GM18519 (cell line): ENCODE results near the gene CPNE2.

Source experiments
- ATAC-seq: cut with Tn5 transposase; IDR thresholded peaks from one replicate; pipeline ENCODE4 v1.9.1; 2021; ENCODE audit warnings: mild to moderate bottlenecking, moderate library complexity; ENCODE audit not compliant: unreplicated experiment, low FRiP score

CPNE2 gene

DNA sequence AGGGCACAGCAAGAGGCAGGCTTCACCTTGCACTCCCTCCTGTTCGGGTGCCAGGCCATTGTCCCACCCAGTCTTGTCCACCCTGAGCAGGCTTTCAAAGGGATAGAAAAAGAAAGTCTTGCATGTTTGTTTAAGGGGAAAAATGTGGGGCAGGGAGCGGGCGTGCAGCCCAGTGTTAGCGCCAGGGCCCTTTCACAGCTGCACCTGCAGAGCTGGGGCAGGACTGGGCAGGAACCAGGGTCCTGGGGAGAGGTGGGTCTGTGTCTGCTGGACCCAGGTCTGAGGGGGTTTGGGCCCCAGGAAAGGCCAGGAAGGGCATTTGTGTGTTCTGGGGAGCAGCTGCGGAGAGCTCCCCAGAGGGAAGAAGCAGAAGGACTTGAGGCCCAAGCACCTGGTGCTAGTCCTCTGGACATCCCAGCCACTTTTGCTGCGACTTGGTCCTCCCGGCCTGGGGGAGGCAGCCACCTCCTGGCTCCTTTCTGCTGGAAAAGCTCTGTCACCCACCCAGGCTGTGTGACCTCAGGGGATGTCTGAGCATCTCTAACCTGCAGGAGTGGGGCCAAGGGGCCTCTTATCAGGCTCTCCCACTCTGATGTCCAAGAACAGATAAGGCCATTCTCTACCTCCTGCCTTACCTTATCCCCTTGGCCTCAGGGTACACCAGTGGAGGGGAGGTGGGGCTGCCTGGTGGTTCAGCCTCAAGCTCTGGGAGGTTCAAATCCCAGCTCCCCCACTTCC is 48.7 kb downstream of the CPNE2 start:
- ATAC-seq: no peak

DNA sequence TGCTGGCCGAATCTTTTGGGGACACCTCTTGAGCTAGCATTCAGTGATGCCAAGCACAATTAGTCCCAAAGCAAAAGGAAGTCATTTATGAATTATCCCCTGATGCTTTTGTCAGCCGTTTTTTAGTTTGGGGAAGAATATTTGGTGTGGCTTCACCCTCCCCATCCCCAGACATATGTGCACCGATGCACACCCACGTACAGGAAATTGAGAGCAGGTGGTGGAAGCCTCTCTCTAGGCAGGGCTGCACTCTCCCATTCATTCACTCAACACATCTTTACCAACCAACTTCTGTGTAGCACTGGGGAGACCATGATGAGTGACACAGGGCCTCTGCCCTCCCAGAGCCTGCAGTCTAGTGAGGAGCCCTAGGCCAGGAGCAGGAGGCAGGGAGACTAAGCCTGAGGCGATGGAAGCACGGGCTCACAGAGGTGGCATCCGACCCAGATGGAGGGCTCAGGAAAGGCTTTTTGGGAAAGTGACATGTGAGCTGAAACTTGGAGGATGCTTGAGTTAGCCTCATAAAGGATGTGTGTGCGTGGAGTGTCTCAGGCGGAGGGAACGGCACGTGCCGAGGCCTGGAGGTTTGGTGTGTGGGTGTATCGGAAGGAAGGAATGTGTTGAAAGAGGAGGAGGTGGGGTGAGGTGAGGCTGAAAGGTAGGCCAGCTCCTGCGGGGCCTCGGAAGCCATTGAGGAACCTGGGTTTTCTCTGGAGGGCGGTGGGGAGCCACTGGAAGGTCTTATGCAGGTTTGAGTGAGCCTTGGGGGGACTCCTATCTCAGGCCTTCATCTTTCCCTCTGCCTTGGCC is 49.6 kb downstream of the CPNE2 start:
- ATAC-seq: no peak

DNA sequence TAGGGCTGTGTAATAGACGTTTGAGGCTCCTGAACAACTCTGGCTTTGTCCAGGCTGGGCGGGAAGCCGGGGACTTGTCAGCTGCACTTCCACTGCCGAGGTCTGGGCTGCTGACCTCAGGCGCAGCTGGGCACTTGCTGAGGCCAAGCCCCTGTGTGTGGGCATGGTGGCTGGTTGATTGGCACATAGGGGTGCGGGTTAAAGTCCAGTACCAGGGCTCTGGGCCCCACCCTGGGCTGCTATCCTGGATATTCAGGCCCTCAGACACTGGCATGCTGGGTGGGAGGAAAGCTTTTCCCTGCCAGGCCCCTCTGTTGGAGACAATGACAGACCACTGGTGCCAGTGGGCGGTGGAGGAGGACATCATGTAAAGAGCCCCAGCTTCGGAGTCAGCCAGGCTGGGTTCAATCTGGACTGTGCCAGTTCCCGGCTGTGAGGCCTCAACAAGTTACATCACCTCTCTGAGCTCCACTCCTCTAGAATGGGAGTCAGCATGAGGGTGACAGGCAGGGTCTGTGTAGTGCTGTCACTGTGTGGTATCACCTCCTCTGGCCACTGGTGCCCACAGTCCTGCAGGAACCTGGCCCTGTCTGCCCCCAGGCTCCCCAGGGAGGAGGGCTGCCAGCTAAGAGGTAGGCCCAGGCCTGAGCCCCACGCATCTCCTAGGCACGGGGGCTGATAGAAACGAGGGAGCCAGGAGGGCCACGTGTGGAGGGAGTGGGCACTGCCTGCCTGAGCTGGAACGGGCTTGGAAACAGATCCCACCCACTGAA is 51.0 kb downstream of the CPNE2 start:
- no peak for ATAC-seq

DNA sequence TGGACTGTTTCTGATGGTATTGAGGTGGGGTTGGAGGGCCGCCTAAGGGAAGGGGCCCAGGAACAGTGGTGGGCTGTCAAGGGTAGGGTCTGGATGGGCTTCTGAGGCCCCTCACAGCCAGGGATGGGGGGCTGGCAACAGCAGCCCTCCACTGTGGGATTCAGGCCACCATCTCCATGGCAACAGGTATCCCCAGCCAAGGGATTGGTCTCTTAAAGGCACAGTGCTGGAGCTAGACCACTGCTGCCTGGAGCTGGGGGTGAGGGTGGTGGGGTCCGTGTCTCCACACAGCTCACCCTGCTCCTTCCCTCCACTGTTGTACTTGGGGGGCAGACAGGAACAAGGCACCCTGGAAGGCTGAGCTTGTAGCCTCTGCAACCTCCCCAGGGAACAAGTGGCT is 51.6 kb downstream of the CPNE2 start:
- no peak for ATAC-seq

DNA sequence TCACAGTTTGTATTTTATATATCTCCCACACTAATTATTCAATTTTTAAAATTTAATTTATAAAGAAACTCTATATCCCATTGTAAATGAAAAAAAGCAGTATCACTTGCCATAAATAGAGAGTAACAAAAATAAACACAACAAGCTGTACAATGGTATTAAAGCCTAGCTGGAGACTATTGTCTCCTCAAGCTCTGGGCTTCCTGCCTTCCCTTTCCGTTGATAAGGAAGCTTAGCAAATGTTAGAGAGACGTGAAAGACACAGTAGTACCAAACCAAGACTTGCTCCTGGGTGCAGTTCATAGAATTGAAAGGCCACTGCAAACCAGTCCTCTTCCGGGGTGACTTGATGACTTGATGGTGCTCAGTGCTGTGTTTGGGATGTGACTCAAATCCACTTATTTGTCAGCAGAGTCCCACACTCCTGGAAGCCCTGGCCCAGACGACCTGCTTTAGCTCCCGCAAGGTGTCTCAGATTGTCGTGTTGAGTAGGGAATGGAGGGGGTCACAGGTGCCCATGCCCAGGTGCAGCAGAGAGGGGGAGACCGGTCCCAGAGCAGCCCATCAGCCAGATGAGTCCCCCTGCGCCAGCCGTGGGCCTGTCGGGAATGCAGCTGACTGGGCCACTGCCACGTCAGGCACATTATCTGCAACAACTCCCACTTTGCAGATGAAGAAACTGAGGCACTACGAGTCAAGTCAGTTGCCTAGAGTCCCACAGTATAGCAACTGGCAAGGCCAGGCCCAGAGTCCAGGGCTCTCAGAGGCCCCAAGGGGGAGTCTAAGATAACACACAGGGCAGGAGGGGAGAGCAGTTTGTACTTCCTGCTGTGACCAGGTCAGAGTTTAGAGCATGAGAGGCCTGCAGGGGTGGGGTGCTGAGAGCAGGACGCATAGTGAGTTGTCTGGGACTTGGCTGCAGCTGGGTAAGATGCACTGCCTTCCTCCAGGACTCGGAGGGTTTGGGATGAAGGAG is 53.0 kb downstream of the CPNE2 start:
- ATAC-seq: no peak

DNA sequence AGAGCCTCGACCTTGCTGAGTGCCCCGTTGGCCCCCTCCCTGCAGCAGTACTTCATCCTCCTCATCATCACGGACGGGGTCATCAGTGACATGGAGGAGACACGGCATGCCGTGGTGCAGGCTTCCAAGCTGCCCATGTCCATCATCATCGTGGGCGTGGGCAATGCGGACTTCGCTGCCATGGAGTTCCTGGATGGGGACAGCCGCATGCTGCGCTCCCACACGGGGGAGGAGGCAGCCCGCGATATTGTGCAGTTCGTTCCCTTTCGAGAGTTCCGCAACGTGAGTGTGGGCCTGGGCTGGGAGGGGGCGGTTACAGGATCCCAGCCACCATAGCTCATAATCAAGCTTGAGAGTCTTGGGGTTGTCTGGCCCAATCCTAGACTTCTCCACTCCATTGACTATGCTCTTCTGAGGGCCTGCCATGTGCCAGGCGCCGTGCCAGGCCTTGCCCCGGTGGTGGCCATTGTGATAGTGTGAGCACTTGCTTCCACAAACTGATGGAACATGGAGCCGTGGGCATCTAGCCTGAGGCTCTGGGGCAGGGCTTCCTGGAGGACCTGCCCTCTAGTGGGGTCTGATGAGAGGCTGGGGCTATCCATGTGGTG is 53.8 kb downstream of the CPNE2 start:
- ATAC-seq: no peak

DNA sequence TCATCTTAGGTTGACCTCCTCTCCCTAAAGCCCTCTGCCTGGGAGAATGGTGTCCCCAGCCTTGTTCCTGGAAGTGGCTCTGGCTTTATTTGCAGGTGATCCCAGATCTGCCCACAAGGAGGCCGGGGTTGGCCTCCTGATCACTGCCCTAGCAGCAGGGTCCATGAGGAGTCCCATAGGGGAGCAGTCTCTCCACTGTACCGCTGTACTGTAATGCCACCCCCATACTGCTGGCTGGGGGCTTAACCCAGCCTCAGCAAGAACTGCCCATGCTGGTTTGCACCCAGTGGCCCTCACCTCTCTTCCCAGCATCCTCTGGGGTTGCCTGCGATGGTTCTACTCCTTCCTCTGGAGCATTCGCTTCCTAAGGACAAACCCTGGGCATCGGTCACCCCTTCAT is 54.4 kb downstream of the CPNE2 start:
- ATAC-seq: no peak

DNA sequence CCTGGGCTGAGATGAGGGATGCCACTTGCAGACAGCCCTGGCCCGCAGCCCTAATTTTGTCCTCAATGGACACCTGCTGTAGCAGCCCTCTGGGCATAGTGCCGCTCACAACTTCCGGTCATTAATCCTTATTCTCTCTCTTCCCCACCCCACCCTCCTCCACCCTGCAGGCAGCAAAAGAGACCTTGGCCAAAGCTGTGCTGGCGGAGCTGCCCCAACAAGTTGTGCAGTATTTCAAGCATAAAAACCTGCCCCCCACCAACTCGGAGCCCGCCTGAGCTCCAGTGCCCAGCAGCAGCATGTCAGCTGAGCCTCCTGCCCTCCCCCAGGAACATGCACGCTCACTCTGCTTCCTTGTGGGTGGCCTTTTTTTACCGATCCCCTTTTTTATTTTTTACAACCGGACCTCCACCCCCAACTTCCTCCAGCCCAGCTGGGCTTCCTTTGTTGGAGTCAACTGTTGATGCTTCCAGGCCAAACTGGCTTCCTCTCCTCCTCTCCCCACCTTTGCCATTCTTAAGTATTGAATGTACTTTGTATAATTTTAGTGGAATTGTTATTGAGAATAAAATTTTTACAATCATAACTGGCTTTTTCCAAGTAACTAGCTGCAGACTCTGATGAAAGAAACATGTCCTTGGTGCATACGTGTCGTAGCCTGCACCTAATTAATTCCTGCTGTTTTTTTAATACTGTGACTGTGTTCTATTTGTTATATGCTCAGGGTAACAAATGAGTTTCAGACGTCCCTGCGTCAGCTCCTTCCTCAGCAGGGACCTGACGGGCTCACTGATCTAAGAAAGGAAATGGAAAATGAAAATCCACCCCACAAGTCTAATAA is 55.2 kb downstream of the CPNE2 start:
- no peak for ATAC-seq

DNA sequence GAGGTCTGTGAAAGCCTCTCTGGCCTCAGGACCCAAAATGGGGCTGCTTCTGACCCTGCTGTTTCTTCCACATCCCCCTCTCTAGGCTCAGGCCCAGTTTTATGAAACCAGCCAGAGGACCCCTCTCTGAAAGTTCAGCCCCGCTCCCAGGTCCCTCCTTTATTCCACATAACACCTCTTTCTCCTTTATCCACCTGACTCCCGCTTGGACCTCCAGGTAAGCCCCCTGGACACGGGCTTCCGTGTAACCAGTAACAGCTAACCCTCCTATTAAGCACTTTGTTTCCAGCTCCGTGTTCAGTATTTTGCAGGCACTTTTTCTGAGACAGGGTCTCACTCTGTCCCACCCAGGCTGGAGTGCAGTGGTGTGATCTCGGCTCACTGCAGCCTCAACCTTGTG is 56.1 kb downstream of the CPNE2 start:
- no peak for ATAC-seq

DNA sequence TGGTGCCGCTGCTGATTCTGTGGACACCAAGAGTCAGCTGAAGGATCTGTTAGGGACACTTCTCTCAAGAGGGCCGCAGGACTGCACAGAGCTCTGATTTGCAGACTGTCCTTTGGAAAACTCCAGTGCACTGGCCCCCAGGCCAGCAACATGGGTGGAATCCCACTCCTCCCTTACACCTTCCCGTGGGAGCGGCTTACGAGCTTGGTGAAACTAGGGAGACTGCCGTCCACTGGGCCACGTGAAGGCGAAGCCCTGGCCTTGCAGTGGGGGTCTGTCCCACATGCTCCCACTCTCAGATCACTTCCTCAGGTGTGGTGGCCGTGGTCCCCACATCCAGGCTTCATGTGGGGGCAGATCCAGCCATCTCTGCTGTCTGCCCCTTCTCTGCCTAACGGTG is 57.0 kb downstream of the CPNE2 start:
- ATAC-seq: no peak

DNA sequence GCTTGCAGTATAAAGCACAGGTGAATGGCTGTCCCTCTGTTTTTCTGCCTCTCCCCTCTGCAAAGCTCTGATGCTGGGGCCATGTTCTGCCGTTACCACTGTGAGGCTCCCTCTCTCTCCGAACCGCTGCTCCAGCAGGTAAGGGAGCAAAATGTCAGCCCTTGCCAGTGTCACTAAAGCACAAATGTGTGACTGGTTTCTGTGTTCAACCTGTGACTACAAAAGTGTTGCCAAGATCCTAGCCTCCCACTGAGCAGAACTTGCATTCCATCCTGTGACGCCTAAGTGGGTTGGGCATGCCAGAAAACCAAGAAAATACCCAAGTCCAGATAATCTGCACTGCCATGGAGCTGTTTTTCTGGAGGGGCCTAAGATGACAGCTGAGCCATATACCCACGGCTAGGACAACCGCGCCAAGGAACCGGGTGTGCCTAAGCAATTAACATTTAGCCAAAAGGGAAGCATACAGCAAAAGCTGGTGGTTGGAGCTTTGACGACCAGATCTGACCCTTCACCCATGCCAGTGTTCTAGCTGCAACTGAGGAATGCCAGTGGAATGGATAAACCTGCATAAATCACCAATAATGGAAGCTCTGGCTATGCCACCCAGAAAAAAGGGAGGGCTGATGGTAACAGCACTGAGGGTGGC is 58.4 kb downstream of the CPNE2 start:
- ATAC-seq: no peak

DNA sequence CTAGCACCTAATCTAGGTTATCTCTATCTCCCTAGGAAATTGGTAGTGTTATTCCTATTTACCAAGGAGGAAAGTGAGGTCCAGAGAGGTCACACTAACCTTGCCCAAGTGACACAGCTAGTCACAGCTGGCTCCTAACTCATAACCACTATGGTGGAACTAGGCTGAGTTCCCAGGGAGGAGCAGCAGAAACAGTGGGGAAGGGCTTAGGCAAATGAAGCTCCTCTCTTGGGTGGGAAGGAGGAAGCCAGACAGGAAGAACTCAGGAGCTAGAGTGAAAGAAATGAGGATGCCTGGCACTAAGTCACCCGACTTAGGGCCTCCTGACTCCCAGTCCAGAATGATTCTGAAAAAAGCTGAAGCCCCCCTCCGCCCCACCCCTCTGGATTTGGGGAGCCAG is 59.0 kb downstream of the CPNE2 start:
- ATAC-seq: no peak

DNA sequence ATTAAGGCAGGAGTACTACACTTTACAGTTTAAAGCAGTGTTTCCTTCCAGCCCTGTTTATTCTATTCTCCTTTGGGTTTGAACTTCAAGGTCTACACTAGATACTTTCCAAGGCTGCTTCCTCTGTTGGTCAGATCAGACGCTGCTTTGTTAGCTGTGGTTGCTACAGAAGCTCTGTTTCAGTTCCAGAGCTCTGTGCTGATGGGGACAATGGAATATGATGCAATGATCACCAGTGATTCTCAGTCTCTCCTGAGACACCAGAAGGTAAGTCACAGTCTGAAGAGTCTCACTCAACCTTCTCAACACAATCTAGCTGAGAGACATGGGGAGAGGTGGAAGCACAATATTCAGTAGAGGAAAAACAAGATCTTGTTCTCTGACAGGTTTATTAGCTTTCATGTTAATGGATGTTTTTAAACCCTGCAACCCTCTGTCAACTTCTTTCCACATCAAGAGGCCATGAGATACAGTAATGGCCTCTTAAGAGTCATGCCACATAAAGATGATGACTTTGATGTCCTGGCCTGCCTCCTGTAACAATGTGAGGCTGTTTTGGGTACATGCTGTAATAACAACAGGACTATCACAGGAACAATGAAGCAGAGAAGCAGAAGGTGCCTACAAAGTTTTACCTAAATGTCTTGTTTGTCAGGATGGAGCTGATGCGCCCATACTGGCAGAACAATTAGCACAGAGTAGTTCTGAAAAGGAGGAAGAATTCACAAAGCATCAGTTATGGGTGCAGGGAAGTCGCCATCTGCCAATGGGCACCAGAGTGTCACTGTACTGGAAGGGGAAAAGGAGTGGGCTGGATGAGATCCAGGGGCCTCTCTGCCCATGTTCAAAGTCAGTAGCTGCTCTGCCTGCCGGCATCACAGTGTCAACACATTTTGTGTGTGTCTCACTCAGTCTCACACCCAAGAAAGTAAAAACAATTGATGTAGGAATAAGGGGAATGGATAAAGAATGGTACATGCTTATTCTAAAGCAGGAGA is 60.0 kb downstream of the CPNE2 start:
- no peak for ATAC-seq

DNA sequence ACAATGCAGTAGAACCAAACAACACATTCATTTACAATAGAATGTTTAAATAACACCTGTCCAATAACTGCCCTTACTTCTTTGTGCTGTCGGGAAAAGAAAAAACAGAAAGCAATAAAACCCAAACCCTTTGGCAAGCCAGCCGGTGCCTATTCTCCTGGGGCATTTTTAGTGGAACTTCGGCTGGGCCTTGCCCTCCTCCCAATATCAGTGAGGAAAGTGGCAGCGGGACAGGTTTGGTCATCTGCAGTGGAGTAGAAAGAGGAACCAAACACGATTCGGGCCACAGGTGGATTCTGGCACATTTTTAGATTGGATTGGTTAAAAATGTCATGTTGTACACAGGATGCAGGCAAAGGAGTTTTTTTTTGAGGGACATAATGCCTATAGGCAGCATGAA is 61.5 kb downstream of the CPNE2 start:
- no peak for ATAC-seq

DNA sequence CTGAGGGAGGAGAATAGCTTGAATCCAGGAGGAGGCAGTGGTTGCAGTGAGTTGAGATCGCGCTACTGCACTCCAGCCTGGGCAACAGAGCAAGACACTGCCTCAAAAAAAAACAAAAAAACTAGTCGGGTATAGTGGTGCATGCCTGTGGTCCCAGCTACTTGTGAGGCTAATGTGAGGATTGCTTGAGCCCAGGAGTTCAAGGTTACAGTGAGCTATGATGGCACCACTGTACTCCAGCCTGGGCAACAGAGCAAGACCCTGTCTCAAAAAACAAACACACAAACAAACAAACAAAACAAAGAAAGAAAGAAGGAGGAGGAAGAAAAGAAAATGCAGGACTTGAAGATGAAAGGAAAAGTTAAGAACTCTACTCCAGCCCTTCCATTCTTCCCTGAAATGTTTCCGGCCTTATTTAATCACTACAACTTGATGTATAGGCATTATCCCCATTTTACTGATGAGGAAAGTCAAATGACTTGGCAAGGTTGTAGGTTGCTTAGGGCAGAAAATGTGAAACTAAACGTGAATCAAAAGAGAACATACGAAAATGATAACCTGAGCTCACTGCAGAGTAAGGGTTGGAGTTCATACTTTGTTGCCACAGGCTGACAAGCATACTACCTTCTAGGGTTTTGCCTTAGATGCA is 63.4 kb downstream of the CPNE2 start:
- no peak for ATAC-seq

DNA sequence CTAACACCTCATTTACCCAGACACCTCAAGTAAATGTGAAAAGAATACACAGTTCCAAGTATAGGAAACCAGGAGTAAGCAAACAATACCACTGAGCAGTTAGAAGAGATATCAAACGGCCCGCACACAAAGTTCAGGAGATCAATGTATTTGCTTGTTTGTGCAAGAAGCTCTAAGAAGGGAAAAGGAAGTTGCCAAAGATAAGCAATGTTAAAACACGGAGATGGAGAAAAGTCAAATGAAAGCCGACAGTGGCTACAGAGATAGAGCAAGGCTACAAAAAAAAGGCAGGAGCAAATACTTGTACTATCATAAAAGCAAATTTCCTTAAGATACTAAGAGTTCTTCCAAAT is 63.9 kb downstream of the CPNE2 start:
- ATAC-seq: no peak

DNA sequence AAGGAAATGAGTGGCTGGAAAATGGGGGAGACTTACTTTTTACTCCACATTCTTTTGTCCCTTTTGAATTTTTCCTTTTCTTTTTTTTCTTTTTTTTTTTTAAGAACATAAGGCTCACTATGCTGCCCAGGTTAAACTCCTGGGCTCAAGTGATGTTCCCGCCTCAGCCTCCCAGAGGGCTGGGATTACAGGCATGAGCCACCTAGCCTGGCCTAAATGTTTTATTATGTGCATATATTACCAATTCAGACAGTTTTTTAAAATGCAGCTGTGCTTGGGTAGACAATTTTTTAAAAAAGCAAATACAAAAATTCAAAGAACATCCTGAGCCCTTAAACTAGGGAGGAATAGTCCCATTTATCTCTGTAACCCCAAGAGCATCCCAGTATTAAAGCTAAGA is 65.2 kb downstream of the CPNE2 start:
- ATAC-seq: no peak
